Trophoblast cell (in vitro differentiated cells and primary cell): ENCODE results near the gene KIR3DL2.
"Not testable (repeated sequence)": the region's sequence is repeated elsewhere in the genome, so short reads cannot be mapped to it uniquely, and the experiment has no call there.

ENCODE experiments used
- DNase-seq, 2 donors: peaks; one replicate each; pipeline ENCODE4 v3.0.0-alpha.2; 2016
- H2AFZ ChIP-seq: 2 replicates; pipeline ENCODE4 v1.6.1; 2013; ENCODE audit warnings: low read length, moderate library complexity, mild to moderate bottlenecking; ENCODE audit not compliant: insufficient read depth, poor library complexity
- H2AK5ac ChIP-seq: 2 replicates; pipeline ENCODE4 v1.6.1; 2013; ENCODE audit warnings: mild to moderate bottlenecking, low read length
- H2BK120ac ChIP-seq: 2 replicates; pipeline ENCODE4 v1.6.1; 2013; ENCODE audit warnings: low read length, mild to moderate bottlenecking, moderate library complexity; ENCODE audit not compliant: insufficient read depth, poor library complexity
- H2BK12ac ChIP-seq: 2 replicates; pipeline ENCODE4 v1.6.1; 2013; ENCODE audit warnings: mild to moderate bottlenecking, low read length, moderate library complexity
- H2BK5ac ChIP-seq: 2 replicates; pipeline ENCODE4 v1.6.1; 2013; ENCODE audit warnings: low read length, low read depth, moderate library complexity, mild to moderate bottlenecking; ENCODE audit not compliant: poor library complexity
- H3K14ac ChIP-seq: 2 replicates; pipeline ENCODE4 v1.6.1; 2013; ENCODE audit warnings: mild to moderate bottlenecking, low read length
- H3K18ac ChIP-seq: 2 replicates; pipeline ENCODE4 v1.6.1; 2013; ENCODE audit warnings: mild to moderate bottlenecking, low read length
- H3K23ac ChIP-seq: 2 replicates; pipeline ENCODE4 v1.6.1; 2013; ENCODE audit warnings: low read length
- H3K27ac ChIP-seq: 2 replicates; pipeline ENCODE4 v1.5.1; 2013; ENCODE audit warnings: low read depth, mild to moderate bottlenecking, inconsistent platforms, low read length, moderate library complexity
- H3K27me3 ChIP-seq: 2 replicates; pipeline ENCODE4 v1.6.1; 2013; ENCODE audit warnings: inconsistent platforms, mild to moderate bottlenecking, low read length, moderate library complexity; ENCODE audit not compliant: insufficient read depth
- H3K36me3 ChIP-seq, 2 experiments: 1 replicate in 1 of 2; 2 replicates in 1 of 2; pipeline ENCODE4 v1.6.1; 2013; ENCODE audit warnings: low read length in 2 of 2, mild to moderate bottlenecking in 2 of 2, moderate library complexity in 1 of 2; ENCODE audit not compliant: insufficient read depth in 2 of 2, control insufficient read depth in 1 of 2
- H3K4ac ChIP-seq: 2 replicates; pipeline ENCODE4 v1.6.1; 2013; ENCODE audit warnings: low read depth, mild to moderate bottlenecking, low read length, moderate library complexity
- H3K4me1 ChIP-seq, 2 experiments: 1 replicate in 1 of 2; 2 replicates in 1 of 2; pipeline ENCODE4 v1.6.1; 2013; ENCODE audit warnings: low read length in 2 of 2, mild to moderate bottlenecking in 2 of 2, moderate library complexity in 1 of 2; ENCODE audit not compliant: insufficient read depth in 2 of 2, control insufficient read depth in 1 of 2
- H3K4me2 ChIP-seq: 2 replicates; pipeline ENCODE4 v1.6.1; 2013; ENCODE audit warnings: inconsistent platforms, mild to moderate bottlenecking, low read length, moderate library complexity
- H3K4me3 ChIP-seq: 2 replicates; pipeline ENCODE4 v1.5.1; 2013; ENCODE audit warnings: mild to moderate bottlenecking, low read depth, low read length, inconsistent platforms
- H3K79me1 ChIP-seq: one replicate; pipeline ENCODE4 v1.6.1; 2013; ENCODE audit warnings: low read length
- H3K79me2 ChIP-seq: 2 replicates; pipeline ENCODE4 v1.6.1; 2013; ENCODE audit warnings: low read length, mild to moderate bottlenecking; ENCODE audit not compliant: control insufficient read depth, insufficient read depth, poor library complexity
- H3K9ac ChIP-seq: 2 replicates; pipeline ENCODE4 v1.6.1; 2013; ENCODE audit warnings: mild to moderate bottlenecking, low read length
- H3K9me3 ChIP-seq: 2 replicates; pipeline ENCODE4 v1.6.1; 2013; ENCODE audit warnings: low read depth, mild to moderate bottlenecking, control low read depth, inconsistent platforms, low read length; ENCODE audit not compliant: insufficient read depth
- H4K12ac ChIP-seq: 2 replicates; pipeline ENCODE4 v1.6.1; 2013; ENCODE audit warnings: low read depth, mild to moderate bottlenecking, low read length, moderate library complexity
- H4K8ac ChIP-seq: 2 replicates; pipeline ENCODE4 v1.6.1; 2013; ENCODE audit warnings: low read depth, mild to moderate bottlenecking, low read length, moderate library complexity
- H4K91ac ChIP-seq: one replicate; pipeline ENCODE4 v1.6.1; 2013; ENCODE audit warnings: low read depth, mild to moderate bottlenecking, low read length, moderate library complexity
- WGBS: extraction: QIAGEN DNeasy Blood & Tissue Kit; methylation state at CpG from one replicate; pipeline ENCODE4 v1.1.7; 2013; ENCODE audit warnings: missing lambda C conversion rate; ENCODE audit not compliant: insufficient read length, insufficient coverage; ENCODE audit errors: extremely low coverage; 5-methylcytosine and 5-hydroxymethylcytosine counted together

KIR3DL2 gene

DNA sequence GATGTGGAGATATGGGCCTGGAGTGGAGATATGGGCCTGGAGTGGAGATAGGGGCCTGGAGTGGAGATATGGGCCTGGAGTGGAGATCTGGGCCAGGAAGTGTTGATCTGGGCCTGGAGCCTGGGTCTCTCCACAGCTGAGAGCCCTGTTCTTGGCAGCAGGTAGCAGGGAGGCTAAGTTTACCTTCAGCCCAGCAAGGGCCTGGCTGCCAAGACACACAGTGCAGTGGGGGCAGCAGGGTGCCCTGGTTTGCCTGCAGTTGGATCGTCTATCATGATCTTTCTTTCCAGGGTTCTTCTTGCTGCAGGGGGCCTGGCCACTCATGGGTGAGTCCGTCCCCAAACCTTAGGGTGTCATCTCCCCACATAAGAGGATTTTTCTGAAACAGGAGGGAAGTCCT, 687 bp downstream of the KIR3DL2 start:
- no CpG with 5 or more reads among the region's 2 CpGs for WGBS

DNA sequence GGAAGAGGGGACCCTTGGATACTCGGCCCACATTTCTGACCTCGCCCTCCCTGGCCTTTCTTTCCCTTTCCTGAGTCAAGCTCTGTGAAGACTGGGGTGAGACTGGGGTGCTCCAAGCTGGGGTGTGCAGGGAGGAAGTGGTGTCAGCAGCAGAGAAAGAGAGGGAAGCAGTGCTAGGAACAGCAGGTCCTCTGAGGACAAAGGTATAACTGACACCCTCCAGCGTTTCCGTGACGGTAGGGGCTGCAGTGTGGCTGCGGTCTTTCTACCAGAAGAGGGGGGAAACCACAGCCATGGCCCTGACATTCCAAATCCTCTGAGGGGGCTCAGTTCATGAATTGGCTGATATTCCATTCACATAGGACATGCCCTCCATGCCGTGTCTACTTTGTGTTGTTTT, 1.1 kb downstream of the KIR3DL2 start:
- H3K27me3 ChIP-seq, result no peaks in the 10 kb centered on the region
- H3K9ac ChIP-seq, result no peak overlapping the region
- no peak overlapping the region for H2BK120ac ChIP-seq
- no peak overlapping the region for H4K8ac ChIP-seq
- no peak overlapping the region for H3K18ac ChIP-seq
- H2AK5ac ChIP-seq, result no peak overlapping the region
- no peaks in the 10 kb centered on the region for H3K79me1 ChIP-seq
- H3K4me2 ChIP-seq, result no peak overlapping the region
- H3K4me1 ChIP-seq, result no peaks in the 10 kb centered on the region
- H3K36me3 ChIP-seq, result no peaks in the 10 kb centered on the region
- no peak overlapping the region for H3K4ac ChIP-seq
- H3K4me3 ChIP-seq, result no peak overlapping the region
- H4K91ac ChIP-seq, result no peak overlapping the region
- peaks cover 51% of the 10 kb centered on the region for H3K9me3 ChIP-seq
- no peak overlapping the region for H3K14ac ChIP-seq
- no peaks in the 10 kb centered on the region for H3K79me2 ChIP-seq
- no peak overlapping the region for H2BK12ac ChIP-seq
- no peak overlapping the region for H3K27ac ChIP-seq
- H4K12ac ChIP-seq, result no peak overlapping the region
- no peak overlapping the region for H3K23ac ChIP-seq
- no peak for DNase-seq
- H2AFZ ChIP-seq, result no peak overlapping the region
- no CpG with 5 or more reads among the region's 7 CpGs for WGBS
- no peak overlapping the region for H2BK5ac ChIP-seq

More for the DNA sequence above, 687 bp downstream of the KIR3DL2 start:
- no peaks in the 10 kb centered on the region for H3K27me3 ChIP-seq
- H3K23ac ChIP-seq, result no peak overlapping the region
- no peak overlapping the region for H2BK12ac ChIP-seq
- peaks cover 49% of the 10 kb centered on the region for H3K9me3 ChIP-seq
- no peak overlapping the region for H4K12ac ChIP-seq
- no peak for DNase-seq
- no peak overlapping the region for H2AFZ ChIP-seq
- H3K4me2 ChIP-seq, result no peak overlapping the region
- H3K27ac ChIP-seq, result no peak overlapping the region
- H3K4me3 ChIP-seq, result no peak overlapping the region
- no peaks in the 10 kb centered on the region for H3K79me2 ChIP-seq
- no peak overlapping the region for H2AK5ac ChIP-seq
- no peak overlapping the region for H3K18ac ChIP-seq
- no peaks in the 10 kb centered on the region for H3K4me1 ChIP-seq
- H3K79me1 ChIP-seq, result no peaks in the 10 kb centered on the region
- H2BK5ac ChIP-seq, result no peak overlapping the region
- H3K14ac ChIP-seq, result no peak overlapping the region
- no peak overlapping the region for H3K4ac ChIP-seq
- no peak overlapping the region for H4K91ac ChIP-seq
- no peak overlapping the region for H2BK120ac ChIP-seq
- no peak overlapping the region for H3K9ac ChIP-seq
- no peak overlapping the region for H4K8ac ChIP-seq
- H3K36me3 ChIP-seq, result no peaks in the 10 kb centered on the region

DNA sequence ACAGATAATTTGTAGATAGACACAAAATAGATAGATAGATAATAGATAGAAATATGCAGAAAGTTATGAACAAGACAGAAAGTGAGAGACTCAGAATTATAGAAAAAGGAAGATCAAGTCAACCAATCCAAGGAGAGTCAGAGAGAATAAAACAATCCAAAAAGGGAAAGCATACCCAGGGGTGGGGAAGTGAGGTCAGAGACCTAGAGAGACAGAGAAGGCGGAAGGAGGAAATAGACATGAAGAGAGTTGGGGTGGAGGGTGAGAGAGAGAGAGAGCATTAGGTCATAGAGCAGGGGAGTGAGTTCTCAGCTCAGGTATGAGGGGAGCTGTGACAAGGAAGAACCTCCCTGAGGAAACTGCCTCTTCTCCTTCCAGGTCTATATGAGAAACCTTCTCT, 5.0 kb downstream of the KIR3DL2 start:
- H3K4ac ChIP-seq, H3K27me3 ChIP-seq, H3K36me3 ChIP-seq, H3K4me1 ChIP-seq, DNase-seq, H3K14ac ChIP-seq, H4K12ac ChIP-seq, H3K9ac ChIP-seq, H3K27ac ChIP-seq, H2AFZ ChIP-seq, H3K4me2 ChIP-seq, H4K91ac ChIP-seq, H3K23ac ChIP-seq, H3K79me1 ChIP-seq, H2BK5ac ChIP-seq, H2BK12ac ChIP-seq, H3K79me2 ChIP-seq, H2BK120ac ChIP-seq, H4K8ac ChIP-seq, H3K18ac ChIP-seq, H2AK5ac ChIP-seq, H3K4me3 ChIP-seq: not testable (repeated sequence)
- WGBS, result no CpG with 5 or more reads among the region's 1 CpG
- H3K9me3 ChIP-seq, result peaks cover 39% of the 10 kb centered on the region

DNA sequence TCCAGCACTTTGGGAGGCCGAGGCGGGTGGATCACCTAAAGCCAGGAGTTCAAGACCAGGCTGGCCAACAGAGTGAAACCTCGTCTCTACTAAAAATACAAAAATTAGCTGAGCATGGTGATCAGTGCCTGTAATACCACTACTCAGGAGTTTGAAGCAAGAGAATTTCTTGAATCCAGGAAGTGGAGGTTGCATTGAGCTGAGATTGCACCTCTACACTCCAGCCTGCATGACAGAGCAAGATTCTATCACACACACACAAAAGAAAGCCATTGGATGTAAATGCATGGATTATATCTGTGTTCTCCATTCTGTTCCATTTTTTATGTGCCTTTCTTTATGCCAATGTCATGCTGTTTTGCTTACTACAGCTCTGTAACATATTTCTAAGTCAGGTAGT, 8.2 kb downstream of the KIR3DL2 start:
- not testable (repeated sequence) for H3K4me1 ChIP-seq, H2BK5ac ChIP-seq, H2AK5ac ChIP-seq, H2AFZ ChIP-seq, H4K8ac ChIP-seq, H3K79me2 ChIP-seq, DNase-seq, H3K4me3 ChIP-seq, H2BK120ac ChIP-seq, H4K12ac ChIP-seq, H3K27ac ChIP-seq, H3K14ac ChIP-seq, H3K4me2 ChIP-seq, H2BK12ac ChIP-seq, H3K18ac ChIP-seq, H4K91ac ChIP-seq, H3K79me1 ChIP-seq, H3K27me3 ChIP-seq, H3K23ac ChIP-seq, H3K9ac ChIP-seq, H3K36me3 ChIP-seq, H3K4ac ChIP-seq
- WGBS, result no CpG with 5 or more reads among the region's 3 CpGs
- H3K9me3 ChIP-seq, result peaks cover 18% of the 10 kb centered on the region
